ENCODE measurements around the gene ELMO1.

The ELMO1 gene

DNA sequence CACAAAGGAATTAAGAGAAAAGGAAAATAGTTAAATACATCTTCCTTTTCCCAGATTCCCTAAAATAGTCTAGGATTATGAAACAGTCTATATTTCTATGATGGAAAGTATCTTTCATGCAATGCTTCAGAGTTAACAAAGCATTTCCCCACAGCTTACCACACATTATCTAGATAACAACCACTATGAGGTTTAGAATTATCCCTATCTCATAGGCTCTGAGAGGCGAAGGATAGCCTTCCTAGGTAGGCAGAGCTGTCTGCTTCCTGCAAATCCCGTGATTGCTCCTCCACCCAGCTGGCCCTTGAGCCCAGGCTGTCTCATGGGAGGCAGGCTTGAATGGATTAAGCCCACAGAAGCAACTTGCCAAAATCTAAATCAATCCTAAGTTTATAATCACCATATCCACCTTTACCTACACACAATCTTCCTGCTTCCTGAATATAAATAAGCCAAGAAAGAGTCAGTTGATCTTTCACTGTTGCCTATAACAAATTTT lies 402.9 kb downstream of the ELMO1 start:
- H3K9me3 ChIP-seq (ENCODE audit: insufficient read depth, low read depth, low read length), result no peaks in the 10 kb centered on the region
- no peak overlapping the region for H3K27ac ChIP-seq (ENCODE audit: low read length)
- no peak overlapping the region for H3K9ac ChIP-seq (ENCODE audit: low read depth, low read length)
- H3K4me1 ChIP-seq (ENCODE audit: insufficient read depth, low read length), result peaks cover 23% of the 10 kb centered on the region
- H3K27me3 ChIP-seq (ENCODE audit: insufficient read depth, low read length), result no peaks in the 10 kb centered on the region
- H3K36me3 ChIP-seq (ENCODE audit: insufficient read depth, low read depth, low read length), result no peaks in the 10 kb centered on the region
- H3K4me3 ChIP-seq (ENCODE audit: low read length), result no peak overlapping the region

DNA sequence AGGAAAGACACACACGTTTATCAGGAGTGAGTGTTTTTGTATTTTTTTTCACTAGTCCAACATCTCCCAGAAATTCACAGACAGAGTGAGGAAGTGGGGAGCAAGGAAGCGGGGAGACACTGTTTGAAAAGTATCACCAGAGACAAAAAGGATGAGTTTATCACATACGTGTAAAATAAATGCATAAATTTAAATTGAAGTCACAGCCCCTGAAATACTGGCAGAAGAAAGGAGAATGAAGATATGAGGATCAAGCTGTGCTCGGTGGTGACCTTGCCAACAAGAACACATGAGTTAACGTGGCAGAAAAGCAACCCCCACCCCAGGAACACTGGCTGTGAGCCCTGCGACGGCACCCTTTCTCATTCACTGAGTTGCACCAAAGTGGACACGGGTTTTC lies 407.2 kb downstream of the ELMO1 start:
- H3K27ac ChIP-seq (ENCODE audit: low read length), result no peak overlapping the region
- H3K4me1 ChIP-seq (ENCODE audit: insufficient read depth, low read length), result peaks cover 2% of the 10 kb centered on the region
- H3K4me3 ChIP-seq (ENCODE audit: low read length), result no peak overlapping the region
- H3K27me3 ChIP-seq (ENCODE audit: insufficient read depth, low read length), result no peaks in the 10 kb centered on the region
- H3K36me3 ChIP-seq (ENCODE audit: insufficient read depth, low read depth, low read length), result no peaks in the 10 kb centered on the region
- peaks cover 5% of the 10 kb centered on the region; the same call in 1 of the 2 replicates for H3K9me3 ChIP-seq (ENCODE audit: insufficient read depth, low read depth, low read length)
- H3K9ac ChIP-seq (ENCODE audit: low read depth, low read length), result no peak overlapping the region

DNA sequence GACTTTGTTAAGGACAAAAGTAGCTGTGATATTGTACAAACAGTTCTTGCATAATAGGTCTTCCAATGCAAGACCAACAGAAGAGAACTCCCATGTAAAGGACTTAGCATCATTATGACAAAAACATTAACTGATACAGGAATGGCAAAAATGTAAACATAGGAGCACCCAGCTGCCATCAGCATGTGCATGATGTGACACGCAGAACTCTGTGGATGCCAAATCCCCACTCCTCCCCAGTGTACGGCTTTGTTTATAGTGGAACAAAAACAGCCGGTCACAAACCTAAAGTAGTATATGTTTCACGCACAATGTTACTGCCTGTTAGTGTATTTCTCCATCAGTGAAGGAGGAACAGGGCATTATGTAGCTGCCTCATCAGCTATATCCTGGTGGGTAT lies 408.3 kb downstream of the ELMO1 start:
- Histone ChIP-seq H3K9ac (ENCODE audit: low read depth, low read length) (no peak overlapping the region), H3K4me3 (ENCODE audit: low read length) (no peak overlapping the region), H3K4me1 (ENCODE audit: insufficient read depth, low read length) (no peaks in the 10 kb centered on the region), H3K27me3 (ENCODE audit: insufficient read depth, low read length) (no peaks in the 10 kb centered on the region), H3K36me3 (ENCODE audit: insufficient read depth, low read depth, low read length) (no peaks in the 10 kb centered on the region), H3K9me3 (ENCODE audit: insufficient read depth, low read depth, low read length) (peaks cover 5% of the 10 kb centered on the region; the same call in 1 of the 2 replicates), H3K27ac (ENCODE audit: low read length) (no peak overlapping the region)

DNA sequence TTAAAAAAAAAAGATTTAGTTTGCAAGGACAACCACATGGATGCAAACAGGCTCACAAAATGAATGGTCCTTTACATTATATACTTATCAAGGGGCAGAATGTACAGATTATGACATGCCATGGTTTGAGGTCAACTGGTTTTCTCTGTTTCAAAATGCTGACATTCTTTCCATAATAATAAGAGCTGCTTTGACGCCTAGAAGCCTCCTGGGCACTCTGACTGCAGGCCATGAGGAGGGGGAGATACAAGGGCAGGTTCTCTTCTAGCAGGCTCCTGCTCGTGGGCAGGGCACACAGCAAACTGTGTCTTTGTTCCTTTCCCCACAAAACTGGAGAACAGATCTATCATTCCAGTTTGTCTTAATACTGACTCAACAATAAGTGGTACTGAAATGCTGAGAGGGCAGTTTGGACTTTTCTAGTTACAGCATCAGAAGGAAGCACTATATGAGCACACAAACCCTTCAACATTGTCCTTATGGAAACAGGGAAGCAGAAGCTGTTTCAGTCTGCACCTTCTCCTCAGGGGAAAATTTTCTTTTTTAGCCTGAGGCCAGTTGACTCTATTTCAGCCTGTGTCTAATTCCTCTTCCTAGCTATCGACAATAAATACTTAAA lies 409.4 kb downstream of the ELMO1 start:
- Histone ChIP-seq H3K4me1 (ENCODE audit: insufficient read depth, low read length) (no peaks in the 10 kb centered on the region), H3K27me3 (ENCODE audit: insufficient read depth, low read length) (no peaks in the 10 kb centered on the region), H3K4me3 (ENCODE audit: low read length) (no peak overlapping the region), H3K36me3 (ENCODE audit: insufficient read depth, low read depth, low read length) (no peaks in the 10 kb centered on the region), H3K27ac (ENCODE audit: low read length) (no peak overlapping the region), H3K9me3 (ENCODE audit: insufficient read depth, low read depth, low read length) (peaks cover 5% of the 10 kb centered on the region; the same call in 1 of the 2 replicates), H3K9ac (ENCODE audit: low read depth, low read length) (no peak overlapping the region)

DNA sequence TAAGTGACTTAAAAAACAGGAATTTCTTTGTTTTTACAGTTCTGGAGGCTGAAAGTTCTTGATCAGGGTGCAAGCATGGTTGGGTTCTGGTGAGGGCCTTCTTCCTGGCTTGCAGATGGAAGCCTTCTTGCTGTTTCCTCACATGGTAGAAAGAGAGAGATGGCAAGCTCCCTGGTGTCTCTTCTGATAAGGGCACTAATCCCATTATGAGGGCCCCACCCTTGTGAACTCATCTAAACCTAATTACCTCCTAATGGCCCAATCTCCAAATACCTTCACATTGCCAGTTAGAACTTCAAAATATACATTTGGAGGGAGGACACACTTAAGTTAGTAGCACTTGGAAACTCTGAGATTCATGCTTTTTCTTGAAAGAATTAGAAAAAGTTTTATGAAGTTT lies 410.0 kb downstream of the ELMO1 start:
- H3K27me3 ChIP-seq (ENCODE audit: insufficient read depth, low read length), result no peaks in the 10 kb centered on the region
- no peak overlapping the region for H3K9ac ChIP-seq (ENCODE audit: low read depth, low read length)
- no peaks in the 10 kb centered on the region for H3K36me3 ChIP-seq (ENCODE audit: insufficient read depth, low read depth, low read length)
- H3K4me3 ChIP-seq (ENCODE audit: low read length), result no peak overlapping the region
- H3K4me1 ChIP-seq (ENCODE audit: insufficient read depth, low read length), result no peaks in the 10 kb centered on the region
- H3K9me3 ChIP-seq (ENCODE audit: insufficient read depth, low read depth, low read length), result peaks cover 5% of the 10 kb centered on the region; the same call in 1 of the 2 replicates
- no peak overlapping the region for H3K27ac ChIP-seq (ENCODE audit: low read length)

- Histone ChIP-seq H3K9me3 (ENCODE audit: insufficient read depth, low read depth, low read length) (peaks cover 5% of the 10 kb centered on the region; the same call in 1 of the 2 replicates), H3K27ac (ENCODE audit: low read length) (no peak overlapping the region), H3K9ac (ENCODE audit: low read depth, low read length) (no peak overlapping the region), H3K36me3 (ENCODE audit: insufficient read depth, low read depth, low read length) (no peaks in the 10 kb centered on the region), H3K4me1 (ENCODE audit: insufficient read depth, low read length) (peaks cover 9% of the 10 kb centered on the region), H3K4me3 (ENCODE audit: low read length) (no peak overlapping the region), H3K27me3 (ENCODE audit: insufficient read depth, low read length) (no peaks in the 10 kb centered on the region)
These were observed 411.4 kb downstream of the ELMO1 start for GRCh38 chr7:37037286-37037685.

DNA sequence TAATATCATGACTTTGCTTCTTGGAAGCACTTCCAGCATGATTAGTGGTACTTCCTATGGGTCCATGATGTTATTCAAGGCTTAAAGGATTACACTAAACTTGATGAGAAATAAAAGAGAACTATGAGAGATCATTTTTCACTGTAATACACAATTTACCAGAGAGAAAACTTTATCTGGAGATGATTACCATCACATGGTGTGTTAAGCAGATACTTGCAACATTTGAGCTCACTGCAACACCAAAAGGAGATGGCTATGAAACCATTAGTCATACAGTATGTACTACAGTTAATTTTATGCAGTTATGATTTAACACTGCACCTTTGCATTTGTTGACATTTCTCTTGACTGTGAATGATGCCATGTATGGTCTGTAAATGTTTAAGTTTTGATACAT lies 413.0 kb downstream of the ELMO1 start:
- peaks cover 13% of the 10 kb centered on the region for H3K4me1 ChIP-seq (ENCODE audit: insufficient read depth, low read length)
- no peaks in the 10 kb centered on the region for H3K36me3 ChIP-seq (ENCODE audit: insufficient read depth, low read depth, low read length)
- H3K9me3 ChIP-seq (ENCODE audit: insufficient read depth, low read depth, low read length), result peaks cover 5% of the 10 kb centered on the region; the same call in 1 of the 2 replicates
- no peak overlapping the region for H3K9ac ChIP-seq (ENCODE audit: low read depth, low read length)
- H3K27ac ChIP-seq (ENCODE audit: low read length), result no peak overlapping the region
- no peaks in the 10 kb centered on the region for H3K27me3 ChIP-seq (ENCODE audit: insufficient read depth, low read length)
- H3K4me3 ChIP-seq (ENCODE audit: low read length), result no peak overlapping the region

GRCh38 chr7:37033141-37033540 lies 415.5 kb downstream of the ELMO1 start:
- Histone ChIP-seq H3K9me3 (ENCODE audit: insufficient read depth, low read depth, low read length) (no peaks in the 10 kb centered on the region), H3K4me3 (ENCODE audit: low read length) (no peak overlapping the region), H3K9ac (ENCODE audit: low read depth, low read length) (no peak overlapping the region), H3K27me3 (ENCODE audit: insufficient read depth, low read length) (no peaks in the 10 kb centered on the region), H3K27ac (ENCODE audit: low read length) (no peak overlapping the region), H3K36me3 (ENCODE audit: insufficient read depth, low read depth, low read length) (no peaks in the 10 kb centered on the region), H3K4me1 (ENCODE audit: insufficient read depth, low read length) (peaks cover 13% of the 10 kb centered on the region)

DNA sequence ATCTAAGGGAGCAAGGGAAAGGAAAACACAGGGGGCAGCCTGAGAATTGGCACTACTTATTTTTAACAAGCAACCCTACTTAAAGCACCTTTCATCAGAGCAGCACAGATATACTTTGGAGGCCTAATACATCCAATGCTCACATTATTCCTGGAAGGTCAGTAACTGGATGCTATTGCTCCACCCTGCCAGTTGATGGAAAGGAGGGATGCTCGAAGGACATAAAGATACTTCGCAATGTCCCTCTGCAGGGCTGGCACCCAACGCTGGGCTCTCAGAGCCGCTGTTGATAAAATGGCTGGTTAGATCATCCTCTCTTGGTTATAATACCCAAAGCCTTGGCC lies 416.4 kb downstream of the ELMO1 start:
- Histone ChIP-seq H3K27me3 (ENCODE audit: insufficient read depth, low read length) (no peaks in the 10 kb centered on the region), H3K9ac (ENCODE audit: low read depth, low read length) (no peak overlapping the region), H3K36me3 (ENCODE audit: insufficient read depth, low read depth, low read length) (no peaks in the 10 kb centered on the region), H3K4me3 (ENCODE audit: low read length) (no peak overlapping the region), H3K27ac (ENCODE audit: low read length) (no peak overlapping the region), H3K9me3 (ENCODE audit: insufficient read depth, low read depth, low read length) (no peaks in the 10 kb centered on the region), H3K4me1 (ENCODE audit: insufficient read depth, low read length) (peaks cover 13% of the 10 kb centered on the region)

DNA sequence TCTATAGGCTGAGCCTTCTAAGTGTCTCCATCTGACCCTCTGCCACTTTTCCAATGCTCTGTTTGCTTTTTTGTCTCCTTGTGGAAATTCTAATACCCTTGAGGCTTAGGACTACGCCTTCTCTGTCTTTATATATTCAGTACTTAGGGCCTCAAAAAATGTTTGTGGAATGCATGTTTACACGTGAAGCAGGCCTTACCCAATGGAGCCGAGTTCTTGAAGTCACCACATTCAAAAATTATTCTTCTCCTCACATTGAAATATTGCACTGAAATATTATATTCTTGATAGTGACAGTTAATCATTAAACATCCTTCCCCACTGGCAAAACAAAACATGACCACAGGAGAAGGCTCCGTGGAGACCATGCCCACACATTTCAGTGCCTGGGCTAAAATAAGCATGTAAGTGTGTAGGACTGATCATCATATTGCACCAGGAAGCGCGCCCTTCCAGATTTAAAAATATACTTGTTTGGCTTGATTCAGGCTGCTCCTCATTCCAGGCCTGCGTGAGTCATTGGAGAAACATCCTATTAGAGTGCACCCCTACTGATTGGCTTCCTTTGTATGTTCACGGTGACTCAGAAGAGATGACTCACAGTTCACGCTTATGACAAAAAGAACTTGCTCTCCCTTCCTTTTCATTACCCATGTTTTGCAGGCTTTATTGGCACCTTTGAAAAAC lies 416.9 kb downstream of the ELMO1 start:
- Histone ChIP-seq H3K4me3 (ENCODE audit: low read length) (no peak overlapping the region), H3K9ac (ENCODE audit: low read depth, low read length) (no peak overlapping the region), H3K27me3 (ENCODE audit: insufficient read depth, low read length) (no peaks in the 10 kb centered on the region), H3K4me1 (ENCODE audit: insufficient read depth, low read length) (peaks cover 13% of the 10 kb centered on the region), H3K27ac (ENCODE audit: low read length) (no peak overlapping the region), H3K9me3 (ENCODE audit: insufficient read depth, low read depth, low read length) (no peaks in the 10 kb centered on the region), H3K36me3 (ENCODE audit: insufficient read depth, low read depth, low read length) (no peaks in the 10 kb centered on the region)

DNA sequence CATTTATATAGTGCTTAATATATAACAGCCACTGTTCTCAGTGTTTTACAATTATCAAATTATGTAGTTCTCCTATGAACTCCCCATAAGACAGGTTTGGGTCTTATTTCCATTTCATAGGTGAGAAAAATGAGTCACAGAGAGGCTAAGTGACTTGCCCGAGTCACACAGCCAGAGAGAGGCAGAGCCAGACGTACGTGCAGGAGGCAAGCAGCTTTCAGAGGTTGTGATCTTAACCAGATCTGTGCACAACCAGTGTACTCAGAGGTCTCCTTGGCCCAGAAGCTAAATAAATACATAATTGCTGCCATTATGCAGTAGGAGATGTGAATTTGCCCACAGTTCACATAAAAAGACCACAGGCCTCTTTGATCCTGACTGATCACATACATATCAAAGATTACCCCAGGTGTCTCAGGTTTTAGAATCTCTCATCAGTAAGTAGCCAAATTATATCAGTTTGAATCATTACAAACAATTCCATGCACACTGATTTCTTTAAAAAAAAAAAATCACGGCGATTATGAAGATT lies 419.7 kb downstream of the ELMO1 start:
- Histone ChIP-seq H3K36me3 (ENCODE audit: insufficient read depth, low read depth, low read length) (no peaks in the 10 kb centered on the region), H3K27ac (ENCODE audit: low read length) (no peak overlapping the region), H3K4me1 (ENCODE audit: insufficient read depth, low read length) (peaks cover 13% of the 10 kb centered on the region), H3K27me3 (ENCODE audit: insufficient read depth, low read length) (no peaks in the 10 kb centered on the region), H3K4me3 (ENCODE audit: low read length) (no peak overlapping the region), H3K9ac (ENCODE audit: low read depth, low read length) (no peak overlapping the region), H3K9me3 (ENCODE audit: insufficient read depth, low read depth, low read length) (no peaks in the 10 kb centered on the region)

All from iPS-20b (cell line).